Daoy (cell line): ENCODE data around the gene DNAJB2. TPM values are rescaled to one million over a fixed set of nuclear protein-coding genes. Genes with fewer than 3 reads are reported as not detected.
A peak's percentile ranks its signal among the peaks of the same experiment; 100 is the strongest.

ENCODE experiments used
- DNase-seq: peaks from one replicate; pipeline ENCODE4 v3.0.0-alpha.2; 2015; ENCODE audit warnings: low read depth
- total RNA-seq: library from RNA; depleted of rRNA; stranded (reverse); fragments of >200 nt; shearing (Covaris generic); gene quantifications from 2 replicates; pipeline ENCODE4 v1.2.3, GENCODE V29; 2014; rRNA removed

The DNAJB2 gene
- total RNA-seq = 19.9 and 20.2 TPM in 2 replicates

DNA sequence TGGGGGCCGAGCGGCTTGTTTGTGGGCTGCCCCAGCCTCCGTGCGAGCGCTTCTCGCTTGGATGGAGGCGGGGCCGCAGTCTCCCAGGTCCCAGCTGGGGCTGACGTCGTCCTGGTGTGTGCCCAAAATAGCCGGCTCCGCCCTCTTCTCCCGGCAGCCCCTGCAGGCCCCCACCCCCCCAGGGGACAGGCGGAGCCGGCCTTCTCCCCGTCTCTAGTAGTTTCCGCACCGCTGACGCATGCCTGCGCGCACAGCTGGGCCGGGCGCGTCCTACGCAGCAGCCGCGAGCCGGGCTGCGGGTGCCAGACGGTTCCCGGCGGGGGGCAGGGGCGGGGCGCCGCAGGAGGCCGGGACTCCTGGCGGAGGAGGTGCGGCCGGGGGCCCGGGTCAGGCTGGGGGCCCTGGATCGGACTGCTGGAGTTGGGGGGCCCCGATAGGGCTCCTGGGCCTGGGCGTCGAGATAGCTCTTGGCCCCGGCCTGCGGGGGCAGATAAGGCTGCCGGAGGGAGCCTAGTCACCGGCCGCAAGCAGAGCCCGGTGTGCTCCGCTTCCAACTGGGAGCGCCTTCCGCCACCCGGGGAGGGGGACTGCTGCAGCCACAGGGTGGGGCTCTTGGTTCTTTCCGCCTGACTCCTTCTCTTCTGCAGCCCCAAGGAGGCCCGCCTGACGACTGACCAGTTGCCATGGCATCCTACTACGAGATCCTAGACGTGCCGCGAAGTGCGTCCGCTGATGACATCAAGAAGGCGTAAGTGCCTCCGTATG, at the start of gene DNAJB2:
TSS of gene DNAJB2 (plus strand) at position 216 of the 765 bp plus-strand sequence. CDS start at position 684, 468 bp downstream.
- DNase-seq = peak; percentile 99

DNA sequence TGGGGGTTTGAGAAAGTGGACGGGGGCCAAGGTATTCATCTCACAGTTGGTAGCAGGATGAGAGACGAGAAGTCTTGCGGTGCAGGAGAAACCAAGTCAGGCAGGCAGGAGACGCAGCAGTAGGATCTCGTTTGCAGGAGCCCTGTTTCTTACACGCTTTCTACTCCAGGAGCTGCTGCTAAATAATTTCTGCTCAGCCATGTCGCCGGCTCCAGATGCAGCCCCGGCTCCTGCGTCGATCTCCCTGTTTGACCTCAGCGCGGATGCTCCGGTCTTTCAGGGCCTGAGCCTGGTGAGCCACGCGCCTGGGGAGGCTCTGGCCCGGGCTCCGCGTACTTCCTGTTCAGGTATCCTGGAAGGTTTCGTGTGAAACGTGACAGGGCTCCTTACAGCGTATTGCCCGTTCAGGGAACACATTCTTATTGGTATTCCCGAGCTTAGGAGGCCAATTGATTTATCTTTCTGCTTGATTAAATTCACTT, 49.1 kb upstream of the DNAJB2 start:
- DNase-seq = peak; percentile 46

DNA sequence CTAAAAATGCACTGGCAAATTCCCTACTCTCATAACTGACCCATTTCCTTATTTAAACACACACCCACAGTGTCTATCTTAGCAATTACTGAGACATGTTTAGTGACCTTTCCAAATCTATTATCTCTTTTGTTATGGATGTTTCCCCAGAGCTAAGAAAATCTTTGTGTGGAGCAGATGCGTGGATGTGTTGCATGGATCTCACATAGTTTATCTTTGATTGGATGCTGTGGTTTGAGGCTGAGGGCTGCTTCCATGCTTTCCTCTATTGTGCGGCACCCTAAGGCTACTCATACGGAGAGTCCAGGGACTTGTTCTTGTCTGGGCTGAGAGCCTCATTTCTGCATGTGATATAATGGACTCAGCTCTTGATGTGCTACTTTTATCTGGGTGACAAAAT, 44.8 kb upstream of the DNAJB2 start:
- DNase-seq = no peak

DNA sequence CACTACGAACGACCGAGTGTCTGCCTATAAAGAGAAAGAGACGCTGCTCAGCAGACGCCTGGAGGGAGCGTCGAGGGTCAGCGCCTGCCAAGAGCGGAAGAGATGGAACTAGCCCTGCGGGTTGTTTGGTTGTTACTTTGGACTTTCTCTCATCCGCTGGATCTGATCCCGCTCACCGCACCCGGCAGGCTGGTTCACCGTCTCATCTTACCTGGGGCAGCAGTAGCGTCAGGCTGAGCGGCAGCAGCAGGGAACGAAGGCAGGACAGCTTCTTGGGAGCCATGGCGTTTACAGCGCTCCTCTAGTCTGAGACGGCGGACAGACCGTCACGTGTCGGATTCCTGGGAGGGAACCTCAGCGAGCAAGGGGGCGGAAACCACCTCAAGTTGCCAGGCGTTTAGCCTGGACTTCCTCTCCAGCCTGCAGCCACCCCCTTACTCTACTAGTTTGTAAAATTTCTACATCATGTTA, 35.8 kb upstream of the DNAJB2 start:
- DNase-seq = no peak

DNA sequence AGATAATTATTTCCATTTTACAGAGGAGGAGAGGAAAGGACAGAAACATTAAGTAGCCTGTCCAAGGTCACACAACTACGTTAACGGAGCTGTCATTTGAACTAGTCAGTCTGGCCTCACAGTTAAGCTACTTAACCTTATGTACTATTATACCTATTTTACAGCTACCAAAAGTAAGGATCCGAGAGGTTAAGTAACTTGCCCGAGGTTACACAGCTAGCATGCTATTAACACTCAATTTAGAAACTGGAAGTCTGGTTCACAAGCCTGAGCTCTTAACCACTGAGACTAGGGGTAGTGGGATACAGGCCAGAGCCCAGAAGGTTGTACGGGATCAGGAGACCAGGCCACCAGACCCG, 34.4 kb upstream of the DNAJB2 start:
- no peak for DNase-seq

DNA sequence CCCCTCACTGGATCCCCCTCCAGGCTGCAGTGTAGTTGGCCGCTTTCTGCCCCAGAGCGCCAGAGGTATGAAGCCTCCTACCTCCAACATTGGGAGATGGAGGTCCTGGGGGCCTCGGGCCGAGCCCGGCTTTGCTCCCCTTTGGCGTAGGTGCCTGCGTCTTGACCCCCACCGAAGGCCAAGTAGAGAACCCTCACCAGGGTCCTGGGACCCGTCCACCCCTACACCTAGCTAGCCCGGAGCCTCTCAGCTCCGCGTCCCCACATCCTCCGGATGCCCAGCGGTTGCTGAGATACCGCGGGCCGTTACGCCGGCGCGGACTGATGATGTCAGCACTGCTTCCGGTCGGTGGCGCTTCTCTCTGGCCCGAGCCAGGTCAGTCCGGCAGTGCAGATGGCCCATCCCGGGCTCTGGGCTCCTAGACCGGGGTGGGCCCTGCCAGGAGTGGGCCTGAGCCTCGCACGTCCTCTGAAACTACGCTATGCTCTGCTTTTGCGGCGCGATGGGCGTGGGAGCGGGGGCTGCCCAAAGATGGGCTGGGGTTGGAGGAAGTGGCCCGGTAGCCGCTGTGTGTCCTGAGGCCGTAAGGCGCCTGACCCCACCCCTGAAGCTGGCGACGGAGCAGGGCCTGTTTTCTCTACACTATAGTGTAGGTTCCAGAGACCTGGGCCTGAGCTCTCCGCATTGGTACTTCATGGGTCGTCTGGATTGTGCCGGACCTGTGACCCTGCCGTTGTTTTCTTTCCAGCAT, 33.8 kb upstream of the DNAJB2 start, which contains the start of the genes GLB1L and STK16:
TSS of gene GLB1L (minus strand) at position 297 of the 751 bp plus-strand sequence. CDS start 1,871 bp downstream, outside the sequence.
TSS of gene STK16 (plus strand) at position 332 of the 751 bp plus-strand sequence. CDS start 521 bp downstream, outside the sequence.
- peak; percentile 95 for DNase-seq

DNA sequence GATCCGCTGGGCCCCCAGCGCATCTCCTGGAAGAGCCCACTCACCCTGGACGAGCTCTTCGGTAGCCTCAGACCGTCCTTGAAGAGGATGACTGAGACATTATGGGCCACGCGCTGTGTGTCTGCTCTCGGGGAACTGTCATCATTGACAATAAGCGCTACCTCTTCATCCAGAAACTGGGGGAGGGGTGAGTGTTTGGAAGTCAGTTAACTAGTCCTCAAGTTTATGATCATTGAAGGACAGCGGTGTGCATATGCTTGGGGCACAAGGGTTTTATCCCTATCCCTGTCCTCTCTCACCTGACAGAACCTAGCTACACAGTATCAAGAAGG, 33.3 kb upstream of the DNAJB2 start:
- no peak for DNase-seq

DNA sequence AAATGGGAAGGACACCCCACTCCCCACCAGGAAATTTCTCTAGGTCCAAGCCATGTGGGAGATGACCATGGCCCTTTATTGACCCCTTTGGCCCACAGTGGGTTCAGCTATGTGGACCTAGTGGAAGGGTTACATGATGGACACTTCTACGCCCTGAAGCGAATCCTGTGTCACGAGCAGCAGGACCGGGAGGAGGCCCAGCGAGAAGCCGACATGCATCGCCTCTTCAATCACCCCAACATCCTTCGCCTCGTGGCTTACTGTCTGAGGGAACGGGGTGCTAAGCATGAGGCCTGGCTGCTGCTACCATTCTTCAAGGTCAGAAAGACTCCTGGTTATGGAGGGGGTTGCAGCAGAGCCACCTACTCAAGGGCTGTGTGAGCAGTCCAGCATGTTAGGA, 32.6 kb upstream of the DNAJB2 start:
- no peak for DNase-seq

DNA sequence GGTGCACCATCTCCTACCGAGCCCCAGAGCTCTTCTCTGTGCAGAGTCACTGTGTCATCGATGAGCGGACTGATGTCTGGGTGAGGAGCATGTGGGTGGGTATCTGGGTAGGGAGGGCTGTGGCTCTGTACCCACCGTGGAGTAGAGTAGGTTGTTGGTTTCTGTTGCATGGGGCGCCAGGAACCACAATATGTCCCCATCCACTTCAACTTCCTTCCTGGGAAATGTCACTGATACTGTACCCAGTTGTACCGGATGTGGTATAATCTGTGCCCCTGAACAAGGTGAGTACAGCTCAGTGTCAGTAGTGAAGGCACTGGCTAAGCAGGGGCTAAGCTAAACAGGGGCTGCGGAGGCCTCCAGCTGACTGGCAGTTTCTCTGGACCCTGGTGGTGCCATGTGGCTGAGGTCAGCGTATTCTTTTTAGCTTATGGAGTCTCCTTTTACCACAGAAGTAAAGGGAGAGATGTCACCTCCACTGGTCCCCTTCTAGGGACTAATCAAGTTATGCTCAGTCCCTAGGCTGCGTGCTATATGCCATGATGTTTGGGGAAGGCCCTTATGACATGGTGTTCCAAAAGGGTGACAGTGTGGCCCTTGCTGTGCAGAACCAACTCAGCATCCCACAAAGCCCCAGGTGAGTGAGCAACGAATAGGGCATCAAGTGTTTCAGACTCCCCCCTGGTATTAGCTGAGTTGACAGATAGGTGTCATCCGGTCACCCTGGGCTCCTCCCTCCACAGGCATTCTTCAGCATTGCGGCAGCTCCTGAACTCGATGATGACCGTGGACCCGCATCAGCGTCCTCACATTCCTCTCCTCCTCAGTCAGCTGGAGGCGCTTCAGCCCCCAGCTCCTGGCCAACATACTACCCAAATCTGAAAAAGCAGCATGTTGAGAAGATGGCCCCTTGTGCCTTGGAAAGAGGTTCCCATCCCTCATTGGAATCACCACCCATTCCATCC, 31.2 kb upstream of the DNAJB2 start:
- no peak for DNase-seq

DNA sequence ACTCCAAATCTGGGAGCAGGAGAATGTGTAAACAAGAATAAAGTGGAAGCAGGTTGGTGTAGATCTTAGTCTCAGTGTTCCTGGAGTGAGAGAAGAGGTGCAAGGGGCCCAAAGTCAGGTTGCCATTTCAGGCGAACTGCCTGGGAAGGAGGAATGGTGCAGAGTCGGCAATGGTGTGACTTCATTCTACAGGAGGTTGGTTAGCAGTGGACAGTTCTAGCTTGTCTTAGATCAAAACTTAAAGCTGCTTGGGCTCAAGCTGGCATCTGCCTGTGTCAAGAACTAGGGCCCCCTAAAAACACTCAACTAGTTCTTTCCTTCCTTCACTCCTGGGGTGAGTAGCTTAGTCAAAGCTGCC, 30.3 kb upstream of the DNAJB2 start:
- no peak for DNase-seq

DNA sequence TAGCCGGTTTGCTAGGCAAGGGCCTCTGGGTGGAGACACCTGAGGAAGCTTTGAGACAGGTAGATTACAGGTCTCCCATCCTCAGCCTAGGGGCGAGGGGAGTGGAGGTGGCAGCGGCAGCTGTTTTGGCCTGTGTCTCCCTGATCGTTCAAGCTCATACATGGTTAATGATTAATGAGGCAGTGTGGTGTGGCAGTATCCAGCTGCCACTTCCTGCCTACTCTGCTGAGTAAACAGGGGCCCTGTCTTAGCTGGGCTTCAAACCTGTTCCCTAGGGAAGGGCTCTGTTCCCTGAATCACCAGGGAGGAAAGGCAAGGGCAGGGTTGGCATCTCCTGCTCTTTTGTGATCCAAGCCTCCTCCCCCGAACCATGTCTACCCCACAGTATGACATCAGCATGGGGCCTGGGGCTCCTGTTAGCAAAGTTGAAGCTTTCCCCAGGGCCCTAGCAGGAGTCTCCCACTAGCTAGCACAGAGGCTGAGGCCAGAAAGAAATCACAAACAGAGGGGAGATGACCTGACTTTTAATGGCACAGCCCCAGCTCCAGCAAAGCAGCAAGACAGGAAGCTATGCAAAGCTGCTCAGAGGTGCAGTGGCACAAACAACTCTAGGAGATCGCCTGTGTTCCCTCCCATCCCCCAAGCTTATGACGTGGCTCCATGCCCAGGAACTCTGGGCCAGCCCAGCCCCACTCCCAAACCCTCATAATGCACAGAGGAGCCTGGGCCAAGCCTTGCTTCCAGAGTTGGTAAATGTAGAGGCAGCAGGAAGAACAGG, 29.8 kb upstream of the DNAJB2 start:
- DNase-seq = peak; percentile 89

DNA sequence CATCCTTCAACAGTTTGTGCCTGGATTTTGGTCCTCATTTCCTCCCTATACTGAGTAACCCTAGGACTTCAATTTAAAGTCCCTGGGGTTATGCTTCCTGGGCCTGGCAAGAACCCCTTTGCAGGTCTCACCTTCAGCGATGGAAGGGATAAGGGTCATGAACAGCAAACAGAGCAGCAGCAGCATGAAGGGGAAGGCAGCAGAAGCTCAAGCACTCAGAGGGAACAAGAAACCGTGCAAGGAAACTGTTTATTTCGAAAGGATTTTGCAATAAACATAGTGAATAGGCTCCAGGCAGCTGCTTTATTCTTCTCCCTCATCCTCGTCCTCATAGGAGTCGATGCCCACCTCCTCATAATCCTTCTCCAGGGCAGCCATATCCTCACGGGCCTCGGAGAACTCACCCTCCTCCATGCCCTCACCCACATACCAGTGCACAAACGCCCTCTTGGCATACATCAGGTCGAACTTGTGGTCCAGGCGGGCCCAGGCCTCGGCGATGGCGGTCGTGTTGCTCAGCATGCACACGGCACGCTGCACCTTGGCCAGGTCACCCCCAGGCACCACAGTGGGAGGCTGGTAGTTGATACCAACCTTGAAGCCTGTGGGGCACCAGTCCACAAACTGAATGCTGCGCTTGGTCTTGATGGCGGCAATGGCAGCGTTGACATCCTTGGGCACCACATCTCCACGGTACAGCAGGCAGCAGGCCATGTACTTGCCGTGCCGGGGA, 29.0 kb upstream of the DNAJB2 start:
- no peak for DNase-seq

DNA sequence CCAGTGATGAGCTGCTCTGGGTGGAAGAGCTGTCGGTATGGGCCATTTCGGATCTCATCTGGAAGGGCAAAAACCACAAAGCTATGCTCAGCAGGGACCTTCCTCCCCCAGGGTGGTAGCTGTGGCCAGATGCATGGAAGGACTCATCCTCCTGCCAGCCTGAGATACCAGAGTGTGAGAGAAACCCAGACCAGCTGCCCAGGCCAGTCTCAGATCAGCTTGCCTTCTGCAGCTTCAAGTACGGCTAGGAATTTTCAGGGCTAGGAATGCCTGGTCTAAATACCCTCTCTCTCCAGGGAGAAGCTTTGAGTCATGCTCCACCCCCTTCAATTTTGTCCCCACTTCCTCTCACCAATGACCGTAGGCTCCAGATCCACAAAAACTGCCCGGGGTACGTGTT, 27.5 kb upstream of the DNAJB2 start:
- DNase-seq = peak; percentile 35

DNA sequence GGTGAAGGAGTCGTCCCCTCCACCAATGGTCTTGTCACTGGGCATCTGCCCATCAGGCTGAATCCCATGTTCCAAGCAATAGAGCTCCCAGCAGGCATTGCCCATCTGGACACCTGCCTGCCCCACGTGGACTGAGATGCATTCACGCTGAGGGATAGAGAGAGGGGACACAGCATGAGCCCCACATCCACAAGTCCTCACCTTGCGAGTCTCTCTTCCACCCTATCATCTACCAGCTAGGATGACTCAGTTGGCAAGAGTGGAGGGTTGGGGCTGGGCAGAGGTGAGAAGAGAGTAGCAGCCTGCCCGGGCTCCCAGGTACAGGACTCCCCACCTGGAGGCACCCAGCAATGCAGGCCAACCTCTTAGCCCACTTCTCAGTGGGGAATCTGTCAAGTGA, 27.1 kb upstream of the DNAJB2 start:
- DNase-seq = peak; percentile 28

DNA sequence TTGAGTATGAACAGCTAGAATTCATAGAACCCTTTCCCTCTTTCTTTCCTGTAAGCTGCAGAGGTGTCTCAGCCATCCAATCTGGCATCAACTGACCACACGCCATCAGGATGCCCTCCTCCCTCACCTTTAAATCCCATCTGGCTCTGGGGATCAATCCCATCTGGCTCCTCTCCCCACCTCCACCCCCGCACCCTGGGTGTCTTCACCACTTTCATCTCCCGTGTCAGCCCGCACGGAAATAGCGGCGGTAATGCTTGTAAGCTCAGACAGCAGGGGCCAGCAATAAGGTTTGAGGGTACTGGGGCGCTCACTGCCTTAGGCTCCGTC, 26.6 kb upstream of the DNAJB2 start:
- DNase-seq = no peak

DNA sequence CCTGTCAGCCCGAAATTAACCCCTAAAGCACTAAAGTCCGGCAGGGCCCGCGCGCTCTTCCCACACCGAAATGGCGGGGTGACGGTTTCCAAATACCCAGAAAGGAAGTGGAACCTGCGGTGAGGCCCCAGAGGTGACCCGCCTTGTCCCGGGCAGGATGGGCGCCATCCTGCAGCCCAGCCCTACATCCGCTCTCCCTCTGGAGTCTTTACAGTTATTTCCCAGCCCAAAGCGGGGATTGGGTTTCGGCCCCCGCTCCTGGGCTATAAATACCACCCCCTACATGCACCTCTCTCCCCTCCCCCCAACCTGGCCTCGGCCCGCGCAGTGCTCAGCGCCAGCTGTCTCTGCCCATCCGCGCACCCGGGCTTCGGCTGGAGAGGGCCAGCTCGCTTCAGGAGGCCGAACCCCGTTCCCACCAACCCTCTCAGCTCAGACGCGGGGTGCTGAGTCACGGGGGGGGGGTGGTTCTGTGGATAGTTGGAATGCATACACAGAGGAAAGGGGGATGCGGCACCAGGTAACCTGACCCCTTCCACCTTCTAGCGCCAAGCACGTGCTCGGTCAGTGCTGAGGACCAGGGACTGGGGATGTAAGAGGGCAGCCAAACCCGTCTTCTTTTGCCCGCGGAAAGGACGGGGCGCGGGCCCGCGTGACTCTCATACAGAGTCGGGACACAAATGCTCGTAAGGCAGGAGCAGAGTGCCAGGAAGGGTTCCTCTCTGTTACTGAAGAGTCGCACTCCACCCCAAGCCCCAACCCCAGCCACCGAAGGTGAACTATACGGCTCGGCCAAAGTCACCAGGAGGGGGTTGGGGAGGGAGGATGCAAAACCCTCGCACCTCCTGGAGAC, 26.0 kb upstream of the DNAJB2 start, which contains the start of gene TUBA4B:
TSS of gene TUBA4B (plus strand) at position 344 of the 853 bp plus-strand sequence. CDS start at position 509, 165 bp downstream.
- DNase-seq = peak; percentile 81

DNA sequence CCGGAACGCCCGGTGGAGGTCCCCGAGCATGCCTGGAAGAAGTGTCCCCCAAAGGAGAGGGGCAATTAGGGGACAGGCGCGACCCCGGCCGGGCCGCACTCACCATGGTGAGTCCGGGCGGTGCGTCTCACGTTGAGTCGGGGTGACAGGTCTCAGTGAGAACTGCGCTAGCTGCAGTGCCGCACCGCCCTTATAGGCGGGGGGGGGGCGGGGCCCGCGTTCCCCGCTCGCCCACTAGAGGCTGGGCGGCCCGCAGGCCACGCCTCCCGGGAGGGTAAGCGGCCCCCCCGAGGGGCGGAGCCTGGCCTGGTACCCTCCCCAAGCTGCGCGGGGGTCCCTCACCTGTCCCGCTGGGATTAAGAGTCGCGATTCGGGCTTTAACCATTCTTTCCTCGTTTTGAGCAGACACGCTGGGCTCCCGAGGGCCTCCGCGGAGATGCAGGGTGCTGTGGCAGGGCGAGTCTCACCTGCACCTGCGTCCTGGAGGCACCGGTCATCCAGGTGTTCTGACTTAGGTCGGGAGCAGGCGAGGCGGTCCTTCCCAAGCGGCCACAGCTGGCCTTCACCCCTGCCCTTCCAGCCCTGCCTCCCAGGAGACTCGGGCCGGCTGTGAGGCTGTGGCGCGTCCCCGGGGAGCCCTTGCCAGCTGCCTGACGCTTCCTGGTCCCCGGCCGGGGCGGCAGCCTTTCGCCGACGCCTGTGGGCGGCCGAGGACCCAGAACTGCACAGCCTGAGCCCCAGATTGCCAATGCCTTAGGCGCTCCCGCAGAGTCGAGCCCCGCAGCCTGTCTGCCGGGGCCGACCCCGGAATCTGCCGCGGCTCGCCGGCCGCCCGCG, 25.2 kb upstream of the DNAJB2 start, which contains the start of gene TUBA4A:
TSS of gene TUBA4A (minus strand) at position 166 of the 837 bp plus-strand sequence. CDS start at position 106, 60 bp downstream.
- DNase-seq = peak; percentile 87

DNA sequence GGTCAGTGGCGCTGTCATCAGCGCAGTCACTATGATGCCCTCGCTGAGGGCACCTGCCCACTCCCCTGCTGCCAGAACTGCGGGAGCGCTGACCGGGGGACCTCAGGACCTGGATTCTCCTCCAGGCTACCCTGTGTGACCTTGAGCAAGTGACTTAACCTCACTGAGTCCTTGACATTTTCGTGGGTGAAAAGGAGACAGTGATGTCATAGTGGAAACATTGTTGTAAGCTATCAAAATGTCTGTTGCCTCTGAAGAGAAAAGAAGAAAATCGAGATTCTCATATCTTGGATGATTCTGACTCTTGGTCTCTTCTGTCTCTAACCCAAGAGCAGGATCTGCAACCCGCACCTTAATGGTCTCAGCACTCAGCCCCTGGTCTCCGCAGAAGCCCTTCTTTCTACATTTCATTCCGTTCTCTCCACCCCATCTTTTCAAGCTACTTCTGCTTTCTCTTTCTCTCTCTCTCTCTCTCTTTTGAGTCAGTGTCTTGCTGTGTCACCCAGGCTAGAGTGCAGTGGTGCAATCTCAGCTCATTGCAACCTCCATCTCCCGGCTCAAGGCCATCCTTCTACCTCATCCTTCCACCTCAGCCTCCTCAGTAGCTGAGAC, 24.5 kb upstream of the DNAJB2 start:
- DNase-seq = no peak
